Ovary (tissue), 9 donors: ENCODE data around the gene GNG7. TPM values are rescaled to one million over a fixed set of nuclear protein-coding genes. Genes with fewer than 3 reads are reported as not detected.
"Not testable (repeated sequence)": the region's sequence is repeated elsewhere in the genome, so short reads cannot be mapped to it uniquely, and the experiment has no call there.

ENCODE experiments used
- DNase-seq, 5 donors: peaks; one replicate each; pipeline ENCODE4 v3.0.0-alpha.2; 2019 to 2020
- H3K27ac ChIP-seq, 2 donors: fragments of 200-600 bp; one replicate each; pipeline versions ENCODE4 v1.5.1 to v1.8.0; 2019 to 2022
- H3K27me3 ChIP-seq: fragments of 200-600 bp; one replicate; pipeline ENCODE4 v1.8.0; 2022
- H3K36me3 ChIP-seq: fragments of 200-600 bp; sonication (generic); one replicate; pipeline ENCODE4 v1.5.1; 2019
- H3K4me1 ChIP-seq: one replicate; pipeline ENCODE4 v1.8.1; 2013; ENCODE audit warnings: mild to moderate bottlenecking, moderate library complexity; ENCODE audit not compliant: insufficient read depth
- H3K4me3 ChIP-seq: fragments of 200-600 bp; sonication (generic); one replicate; pipeline ENCODE4 v1.5.1; 2017
- H3K9me3 ChIP-seq, 2 donors: fragments of 200-600 bp in 1 of 2; sonication (generic) in 1 of 2; one replicate each; pipeline versions ENCODE4 v1.5.1 to v1.8.1; 2013 to 2019; ENCODE audit warnings: mild to moderate bottlenecking in 1 of 2, moderate library complexity in 1 of 2
- CTCF ChIP-seq, 3 donors: fragments of 450-650 bp in 2 of 3; fragments of 200-600 bp in 1 of 3; IDR thresholded peaks; one replicate each; pipeline versions ENCODE4 v1.5.1 to v1.8.0; 2016 to 2022; ENCODE audit warnings: antibody characterized with exemption in 3 of 3, mild to moderate bottlenecking in 1 of 3
- EP300 ChIP-seq: sonication (generic); formaldehyde crosslinking; IDR thresholded peaks from one replicate; pipeline ENCODE4 v1.6.1; 2017; ENCODE audit warnings: antibody characterized with exemption
- POLR2A ChIP-seq: fragments of 450-650 bp; IDR thresholded peaks from one replicate; pipeline ENCODE4 v1.6.1; 2017; ENCODE audit warnings: antibody characterized with exemption, mild to moderate bottlenecking, moderate library complexity
- WGBS, 3 donors: extraction: QIAGEN DNeasy Blood & Tissue Kit in 1 of 3; methylation state at CpG; one replicate each; pipeline versions ENCODE4 v1.1.5 to v1.1.7; 2013 to 2017; 5-methylcytosine and 5-hydroxymethylcytosine counted together
- intact Hi-C, 4 donors: fragments of 100-400 bp; cut with DNase I; formaldehyde crosslinking; loops; one replicate each; pipeline versions ENCODE4 v1.11.0 to v1.15.1; 2022 to 2023
- polyA plus RNA-seq, 2 donors: library from polyadenylated mRNA; stranded (reverse); fragments of 200-250 nt in 1 of 2; fragments of 350-450 nt in 1 of 2; fragmentation: Illumina TruSeq in 1 of 2; extraction: RNeasy Lipid Tissue Mini Kit (QIAGEN cat#74804) in 1 of 2; gene quantifications; one replicate each; pipeline ENCODE4 v1.2.3, GENCODE V29; 2013 to 2014
- total RNA-seq, 7 donors: library from RNA; depleted of rRNA in 2 of 7; stranded (reverse); fragments of >200 nt in 2 of 7; fragmentation: NEBNext Ultra II Directional in 3 of 7; extraction: Animal tissue kit (Norgen Biotek cat#: 25700) in 3 of 7; gene quantifications; one replicate each; pipeline versions ENCODE4 v1.1.0 to v1.2.4, GENCODE V29; 2016 to 2023
- donor health status: DM: no; HTN: no; CAD: no; lungs with moderate emphysema.
- donor health status: DM: no; HTN: no; CAD: no.
- donor health status: Bipolar disorder and iron deficiency.
- donor health status: DM: yes; HTN: yes; CAD: no.
- donor health status: DM: no; HTN: no; CAD: no.
- donor health status: DM: yes; HTN: yes; CAD: no.

The GNG7 gene
- total and polyA plus RNA-seq, 9 donors: 4.1 to 36.3 (median 15.1) TPM

GRCh38 chr19:2532252-2533071 is 170.0 kb downstream of the GNG7 start:
- Histone ChIP-seq H3K4me1 (peaks cover 4% of the 10 kb centered on the region), H3K36me3 (no peaks in the 10 kb centered on the region), H3K4me3 (no peak overlapping the region), H3K27me3 (no peaks in the 10 kb centered on the region), H3K27ac (no peak overlapping the region), H3K9me3 (no peaks in the 10 kb centered on the region)
- intact Hi-C loops: no loop called here
- TF ChIP-seq POLR2A (no peak), EP300 (no peak), CTCF (IDR thresholded peaks at IDR 0.05) (no peak)
- WGBS, 3 donors: 89 to 92% (median 90%) methylated on average over 7 of the region's 7 CpGs
- no peak for DNase-seq

GRCh38 chr19:2529942-2530341 is 172.6 kb downstream of the GNG7 start:
- WGBS, 3 donors: 86 to 92% (median 89%) methylated on average over 10 of the region's 10 CpGs
- intact Hi-C loops, H3K27me3 ChIP-seq: not testable (repeated sequence)

GRCh38 chr19:2529473-2529918 is 173.0 kb downstream of the GNG7 start:
- no peak overlapping the region for H3K27ac ChIP-seq
- H3K4me1 ChIP-seq: no peaks in the 10 kb centered on the region
- intact Hi-C loops: no loop called here
- DNase-seq: no peak
- no peaks in the 10 kb centered on the region for H3K36me3 ChIP-seq
- H3K4me3 ChIP-seq: no peak overlapping the region
- H3K9me3 ChIP-seq: no peaks in the 10 kb centered on the region
- TF ChIP-seq POLR2A (no peak), CTCF (IDR thresholded peaks at IDR 0.05) (no peak)
- 87 to 90% (median 89%) methylated on average over 9 of the region's 9 CpGs for WGBS, 3 donors
- H3K27me3 ChIP-seq: no peaks in the 10 kb centered on the region

More at GRCh38 chr19:2529942-2530341, 172.6 kb downstream of the GNG7 start:
- DNase-seq, H3K9me3 ChIP-seq, H3K4me1 ChIP-seq, H3K4me3 ChIP-seq, H3K36me3 ChIP-seq, H3K27ac ChIP-seq: not testable (repeated sequence)

- intact Hi-C loops: no loop called here
- H3K9me3 ChIP-seq: no peaks in the 10 kb centered on the region
- no peak for TF ChIP-seq POLR2A
- no peak for TF ChIP-seq CTCF (IDR thresholded peaks at IDR 0.05)
- no peak for TF ChIP-seq EP300
- no peak for DNase-seq
- H3K36me3 ChIP-seq: no peaks in the 10 kb centered on the region
- no peaks in the 10 kb centered on the region for H3K4me1 ChIP-seq
- H3K4me3 ChIP-seq: no peak overlapping the region
- H3K27ac ChIP-seq: no peak overlapping the region
- 77 to 93% (median 91%) methylated on average over 8 of the region's 8 CpGs for WGBS, 3 donors
- H3K27me3 ChIP-seq: no peaks in the 10 kb centered on the region
These were observed 173.8 kb downstream of the GNG7 start for GRCh38 chr19:2528675-2529101.

GRCh38 chr19:2527686-2528085 is 174.8 kb downstream of the GNG7 start:
- no peaks in the 10 kb centered on the region for H3K4me1 ChIP-seq
- WGBS, 3 donors: 77 to 92% (median 85%) methylated on average over 4 of the region's 4 CpGs

More at GRCh38 chr19:2527686-2528085, 174.8 kb downstream of the GNG7 start:
- Histone ChIP-seq H3K36me3 (no peaks in the 10 kb centered on the region), H3K4me3 (no peak overlapping the region), H3K27me3 (no peaks in the 10 kb centered on the region), H3K27ac (no peak overlapping the region), H3K9me3 (no peaks in the 10 kb centered on the region)
- no peak for DNase-seq
- intact Hi-C loops: no loop called here
- TF ChIP-seq CTCF (IDR thresholded peaks at IDR 0.05): no peak
- no peak for TF ChIP-seq EP300
- no peak for TF ChIP-seq POLR2A
